ENCODE data around the gene EIF2B2.

- TF ChIP-seq CTCF (IDR thresholded peaks at IDR 0.05) (no peak), POLR2A (IDR thresholded peaks at IDR 0.05) (no peak), EP300 (IDR thresholded peaks at IDR 0.05) (no peak)
Measured at GRCh38 chr14:75046899-75047298, 44.2 kb downstream of the EIF2B2 start.

Measured in gastroesophageal sphincter (tissue), 3 donors.